HUDEP-2 (cell line): ENCODE data around the gene NCOR1.
A peak's percentile ranks its signal among the peaks of the same experiment; 100 is the strongest.
"Not testable (repeated sequence)": the region's sequence is repeated elsewhere in the genome, so short reads cannot be mapped to it uniquely, and the experiment has no call there.

Experiments used
- DNase-seq, 76 experiments: peaks; one replicate each; lab custom pipeline; 2025; ENCODE audit not compliant: unreplicated experiment in 76 of 76; lab: John Stamatoyannopoulos, UW

NCOR1 gene

DNA sequence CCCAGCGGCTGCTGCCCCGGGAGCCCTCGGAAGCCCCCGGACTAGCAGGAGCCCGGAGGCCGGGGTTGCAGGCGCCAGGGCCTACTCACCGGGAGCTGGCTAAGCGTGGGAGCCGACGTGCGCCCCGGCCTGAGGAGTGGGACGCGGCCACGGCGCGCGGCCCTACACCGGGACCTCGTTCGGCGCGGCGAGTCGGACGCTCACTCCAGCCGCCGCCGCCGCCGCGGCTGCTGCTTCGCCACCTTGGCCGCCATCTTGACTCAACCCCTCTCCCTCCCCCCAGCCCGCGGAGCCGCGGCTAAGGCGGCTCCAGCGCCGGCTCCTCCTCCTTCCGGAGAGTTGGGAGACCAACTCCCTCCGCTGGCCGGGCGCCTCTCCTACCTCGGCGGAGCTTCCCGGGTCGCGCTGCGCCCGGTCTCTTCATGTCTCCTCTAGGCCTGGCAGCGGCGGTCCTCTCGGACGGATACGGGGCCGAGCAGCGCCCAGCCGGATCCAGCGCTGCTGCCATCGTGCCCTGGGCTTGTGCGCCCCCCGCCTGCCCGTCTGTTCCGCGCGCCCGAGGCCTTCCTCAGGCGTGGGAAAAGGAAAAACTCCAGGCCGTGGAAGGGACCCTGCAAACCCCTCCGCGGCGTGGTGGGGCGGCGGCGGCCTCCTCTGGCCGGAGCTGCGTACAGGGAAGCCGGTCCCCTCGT lies at the start of gene NCOR1:
Gene NCOR1, minus strand, starts transcription at position 262 of the 692 bp plus-strand sequence. CDS start 20,965 bp downstream, outside the sequence.
- peak in 75 of 76 experiments; percentile 25 to 92 (median 84) for DNase-seq

GRCh38 chr17:16262201-16262600 lies 46.9 kb upstream of the NCOR1 start:
- no peak for DNase-seq

- no peak for DNase-seq
These were observed 45.7 kb upstream of the NCOR1 start for GRCh38 chr17:16261049-16261448.

DNA sequence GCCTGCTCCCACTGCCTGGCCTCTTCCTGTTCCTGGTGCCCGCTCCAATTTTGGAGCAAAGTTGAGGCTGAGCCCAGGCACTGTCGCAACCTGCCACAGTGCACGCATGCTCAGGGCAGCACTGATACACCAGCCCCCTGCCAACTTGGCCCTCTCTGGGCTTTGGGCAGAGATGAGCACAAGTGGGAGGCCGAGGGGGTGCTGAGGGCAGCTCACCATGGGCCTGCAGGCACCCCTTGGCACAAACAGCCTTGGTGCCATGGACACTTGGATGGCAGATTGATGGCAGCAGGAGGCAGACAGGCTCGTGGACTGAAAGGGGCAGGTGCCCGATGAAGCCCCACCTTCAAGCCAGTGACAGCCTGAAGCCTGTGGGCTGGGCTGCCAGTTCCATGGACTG lies 44.6 kb upstream of the NCOR1 start:
- no peak for DNase-seq

DNA sequence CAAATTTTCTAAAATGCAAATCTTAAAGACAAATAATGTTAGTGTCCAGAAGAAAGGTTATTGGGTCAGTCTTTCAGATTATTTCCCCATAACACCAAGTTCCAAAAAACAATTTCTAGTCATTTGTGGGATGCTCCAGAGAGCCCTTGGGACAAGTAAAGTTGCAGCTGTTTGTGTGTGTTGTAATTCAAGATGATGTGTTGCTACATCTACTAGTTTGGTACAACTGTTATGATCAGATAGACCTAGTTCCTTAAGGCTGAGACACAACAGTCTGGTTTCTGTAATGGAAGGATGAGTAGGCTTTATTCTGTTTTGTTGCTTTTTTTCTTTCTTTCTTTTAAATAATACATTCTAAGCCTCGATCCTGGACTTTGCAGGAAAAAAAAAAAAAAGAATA lies 43.6 kb upstream of the NCOR1 start:
- DNase-seq = no peak

DNA sequence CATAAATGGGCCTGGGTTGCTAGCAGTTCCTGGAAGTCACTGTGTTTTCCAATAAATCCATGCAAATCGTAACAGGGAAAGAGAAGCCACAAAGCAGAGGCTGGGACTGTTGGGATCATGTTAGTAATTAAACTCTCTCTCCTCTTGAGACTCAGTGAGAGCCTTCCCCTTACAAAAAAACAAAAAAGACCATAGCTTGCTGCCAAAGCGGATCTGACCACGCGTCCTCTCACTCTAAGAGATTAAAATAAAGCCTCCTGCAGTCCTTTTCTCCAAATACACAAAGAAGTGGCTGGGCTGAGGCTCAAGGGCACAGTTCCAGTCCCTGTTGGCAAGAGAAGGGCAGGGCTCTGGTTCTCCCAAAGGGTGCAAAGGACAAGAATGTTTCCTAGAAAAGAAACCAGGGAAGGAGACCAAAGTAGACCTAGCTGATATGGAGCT lies 40.2 kb upstream of the NCOR1 start:
- no peak for DNase-seq

DNA sequence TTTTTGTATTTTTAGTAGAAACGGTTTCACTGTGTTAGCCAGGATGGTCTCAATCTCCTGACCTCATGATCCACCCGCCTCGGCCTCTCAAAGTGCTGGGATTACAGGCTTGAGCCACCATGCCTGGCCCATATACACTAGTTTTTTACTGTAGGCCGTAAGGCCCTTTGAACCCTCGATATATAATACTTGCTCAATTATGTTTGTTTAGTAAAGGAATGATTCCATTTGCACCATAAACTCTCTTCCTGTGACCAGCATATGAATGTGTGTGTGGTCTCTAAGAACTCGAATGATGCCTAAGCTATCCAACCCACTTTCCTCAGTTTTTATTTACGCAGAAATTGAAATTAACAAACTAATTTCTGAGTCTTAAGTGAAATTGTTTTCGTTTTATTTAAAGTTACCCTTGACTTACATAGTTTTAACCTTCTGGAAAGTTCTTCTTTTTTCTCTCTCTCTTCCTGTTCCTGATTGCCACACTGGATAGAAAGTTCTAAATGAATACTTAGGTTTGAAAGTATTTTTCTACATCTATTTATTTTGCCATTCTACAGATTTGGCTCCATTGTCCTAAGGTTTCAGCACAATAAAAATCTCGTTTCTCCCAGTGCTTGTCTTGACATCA lies 39.6 kb upstream of the NCOR1 start:
- no peak for DNase-seq

DNA sequence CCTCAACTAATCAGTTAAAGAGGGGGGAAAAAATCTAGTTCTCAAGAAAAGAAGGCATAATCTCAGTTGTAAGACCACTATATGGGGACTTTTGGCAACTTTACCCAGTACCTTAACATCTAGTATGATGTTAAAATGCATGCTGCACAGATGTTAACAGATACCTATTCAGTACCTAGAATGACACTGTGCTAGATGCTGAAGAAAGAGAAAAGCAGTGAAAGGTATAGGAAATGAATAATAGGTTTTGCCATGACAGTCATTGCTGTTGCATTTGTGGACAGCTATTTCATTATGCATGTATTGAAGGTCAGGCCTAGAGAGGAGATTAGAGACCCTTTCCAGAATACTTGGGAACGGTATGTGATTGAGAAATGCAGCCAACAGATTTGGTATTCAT lies 36.2 kb upstream of the NCOR1 start:
- DNase-seq = no peak

- DNase-seq = no peak
These were observed 35.7 kb upstream of the NCOR1 start for GRCh38 chr17:16251043-16251442.

DNA sequence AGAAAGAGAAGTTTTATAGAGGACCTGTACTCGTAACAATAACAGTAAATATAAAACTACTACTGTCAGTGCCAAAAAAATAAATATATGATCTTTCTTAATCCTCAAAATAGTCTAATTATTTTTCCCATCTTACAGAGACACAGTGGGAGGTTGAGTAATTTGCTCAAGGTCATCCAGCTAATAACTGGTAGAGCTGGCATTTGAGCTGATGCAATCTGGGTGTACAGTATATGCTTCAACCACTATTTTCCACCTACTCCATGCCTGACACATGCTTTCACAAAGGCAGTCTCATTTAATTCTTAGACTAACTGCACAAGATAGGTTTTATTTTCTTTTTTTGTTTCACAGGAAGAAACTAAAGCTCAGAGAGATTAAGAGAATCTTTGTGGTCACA lies 35.3 kb upstream of the NCOR1 start:
- no peak for DNase-seq

DNA sequence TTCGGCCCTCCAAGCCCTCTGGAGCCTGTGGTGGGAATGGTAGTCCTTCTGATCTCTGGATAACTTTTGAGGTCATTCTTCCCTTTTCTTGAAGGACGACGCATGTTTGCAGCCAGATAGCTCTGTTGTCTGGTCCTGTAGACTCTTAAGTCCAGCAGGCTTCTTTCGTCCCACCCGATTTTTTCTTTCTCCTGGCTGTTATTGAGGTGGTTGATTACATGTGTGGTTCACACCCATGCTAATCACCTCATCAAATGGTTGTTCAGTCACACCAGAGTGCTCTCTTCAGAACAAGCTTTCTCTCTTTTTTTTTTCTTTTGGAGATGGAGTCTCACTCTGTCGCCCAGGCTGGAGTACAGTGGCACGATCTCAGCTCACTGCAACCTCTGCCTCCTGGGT lies 32.3 kb upstream of the NCOR1 start:
- DNase-seq = no peak

GRCh38 chr17:16243801-16244567 lies 28.6 kb upstream of the NCOR1 start:
- peak in 4 of 76 experiments; percentile 4 to 19 (median 12) for DNase-seq

- DNase-seq = no peak
These were observed 28.1 kb upstream of the NCOR1 start for GRCh38 chr17:16243385-16243784.

GRCh38 chr17:16241906-16242399 lies 26.6 kb upstream of the NCOR1 start:
- DNase-seq = no peak

DNA sequence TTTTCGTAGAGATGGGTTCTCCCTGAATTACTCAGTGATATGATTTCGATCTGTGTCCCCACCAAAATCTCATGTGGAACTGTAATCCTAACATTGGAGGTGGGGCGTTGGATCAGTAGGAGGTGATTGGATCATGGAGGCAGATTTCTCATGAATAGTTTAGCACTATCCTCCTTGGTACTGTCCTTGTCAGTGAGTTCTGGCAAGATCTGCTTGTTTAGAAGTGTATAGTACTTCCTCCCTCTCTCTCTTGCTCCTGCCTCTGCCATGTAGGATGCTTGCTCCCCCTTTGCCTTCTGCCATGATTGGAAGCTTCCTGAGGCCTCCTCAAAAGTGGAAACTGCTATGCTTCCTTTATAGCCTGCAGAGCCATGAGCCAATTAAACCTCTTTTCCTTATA lies 24.6 kb upstream of the NCOR1 start:
- no peak for DNase-seq

DNA sequence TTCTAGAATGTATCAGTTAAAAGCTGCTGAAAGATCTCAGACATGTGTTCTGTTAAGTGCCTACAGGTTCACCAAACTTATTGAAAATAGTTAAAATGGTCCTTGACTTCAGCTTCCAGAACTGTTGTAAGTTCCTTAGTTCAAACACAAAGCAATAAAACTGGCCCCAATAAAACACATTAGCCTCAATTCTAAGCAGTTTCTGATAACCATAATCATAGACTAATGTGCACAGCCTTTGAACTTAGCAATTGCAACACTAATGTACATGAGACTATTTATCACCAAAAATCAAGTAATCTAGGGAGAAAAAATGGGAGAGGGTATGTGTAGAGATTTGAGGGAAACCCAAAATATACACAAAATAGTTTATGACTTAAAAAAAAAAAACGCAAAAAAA lies 17.1 kb upstream of the NCOR1 start:
- no peak for DNase-seq

GRCh38 chr17:16229912-16230561 lies 14.7 kb upstream of the NCOR1 start:
- not testable (repeated sequence) for DNase-seq

- DNase-seq = no peak
These were observed 7.1 kb upstream of the NCOR1 start for GRCh38 chr17:16222406-16222805.

GRCh38 chr17:16217002-16217635 lies 1.8 kb upstream of the NCOR1 start, which contains the start of gene PIGL:
Gene PIGL, plus strand, starts transcription at chr17:16217210. Its CDS starts 17 bp downstream, at chr17:16217227.
- peak; percentile 21 to 90 (median 78) for DNase-seq

- DNase-seq = not testable (repeated sequence)
These were observed 1.1 kb upstream of the NCOR1 start for GRCh38 chr17:16216341-16217001.
